ENCODE data around the gene ZNF335.

GRCh38 chr20:45976086-45976485 lies 4.1 kb upstream of the ZNF335 start:
- TF ChIP-seq, protein P1, sequence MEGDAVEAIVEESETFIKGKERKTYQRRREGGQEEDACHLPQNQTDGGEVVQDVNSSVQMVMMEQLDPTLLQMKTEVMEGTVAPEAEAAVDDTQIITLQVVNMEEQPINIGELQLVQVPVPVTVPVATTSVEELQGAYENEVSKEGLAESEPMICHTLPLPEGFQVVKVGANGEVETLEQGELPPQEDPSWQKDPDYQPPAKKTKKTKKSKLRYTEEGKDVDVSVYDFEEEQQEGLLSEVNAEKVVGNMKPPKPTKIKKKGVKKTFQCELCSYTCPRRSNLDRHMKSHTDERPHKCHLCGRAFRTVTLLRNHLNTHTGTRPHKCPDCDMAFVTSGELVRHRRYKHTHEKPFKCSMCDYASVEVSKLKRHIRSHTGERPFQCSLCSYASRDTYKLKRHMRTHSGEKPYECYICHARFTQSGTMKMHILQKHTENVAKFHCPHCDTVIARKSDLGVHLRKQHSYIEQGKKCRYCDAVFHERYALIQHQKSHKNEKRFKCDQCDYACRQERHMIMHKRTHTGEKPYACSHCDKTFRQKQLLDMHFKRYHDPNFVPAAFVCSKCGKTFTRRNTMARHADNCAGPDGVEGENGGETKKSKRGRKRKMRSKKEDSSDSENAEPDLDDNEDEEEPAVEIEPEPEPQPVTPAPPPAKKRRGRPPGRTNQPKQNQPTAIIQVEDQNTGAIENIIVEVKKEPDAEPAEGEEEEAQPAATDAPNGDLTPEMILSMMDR (IDR thresholded peaks at IDR 0.05), result no peak
- no peak for TF ChIP-seq ZFX (IDR thresholded peaks at IDR 0.05; ENCODE audit: borderline replicate concordance)
